Measurements from ENCODE around the gene FGD5.

DNA sequence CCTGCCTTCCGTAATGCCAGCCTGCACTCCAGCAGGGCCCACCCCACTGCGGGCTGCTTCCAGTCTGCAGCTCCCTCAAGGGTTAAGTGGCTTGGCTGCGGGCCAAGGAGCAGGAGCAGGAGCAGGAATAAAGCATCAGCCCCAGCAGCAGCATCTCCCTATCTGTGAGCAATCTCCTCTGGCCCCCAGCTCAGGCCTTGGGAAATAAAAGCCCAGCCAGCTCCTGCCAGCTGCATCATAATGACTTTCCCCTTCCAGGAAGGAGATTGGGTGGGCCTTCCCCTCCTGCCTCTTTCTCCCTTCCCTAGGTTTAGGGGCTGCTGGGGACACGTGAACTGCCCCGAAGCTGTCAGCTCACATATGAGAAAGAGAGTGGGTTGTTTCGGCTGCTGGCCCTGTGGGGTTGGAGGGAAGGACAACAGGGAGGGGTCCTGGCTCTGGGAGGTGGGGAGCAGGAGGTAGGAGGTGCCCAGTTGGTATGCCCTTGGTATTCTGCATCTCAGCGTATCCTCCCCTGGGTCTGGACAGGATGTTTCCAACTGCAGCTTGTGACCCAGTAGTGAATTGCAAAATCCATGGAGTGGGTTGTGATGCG is 34.6 kb upstream of the FGD5 start:
- TF ChIP-seq, protein P1, sequence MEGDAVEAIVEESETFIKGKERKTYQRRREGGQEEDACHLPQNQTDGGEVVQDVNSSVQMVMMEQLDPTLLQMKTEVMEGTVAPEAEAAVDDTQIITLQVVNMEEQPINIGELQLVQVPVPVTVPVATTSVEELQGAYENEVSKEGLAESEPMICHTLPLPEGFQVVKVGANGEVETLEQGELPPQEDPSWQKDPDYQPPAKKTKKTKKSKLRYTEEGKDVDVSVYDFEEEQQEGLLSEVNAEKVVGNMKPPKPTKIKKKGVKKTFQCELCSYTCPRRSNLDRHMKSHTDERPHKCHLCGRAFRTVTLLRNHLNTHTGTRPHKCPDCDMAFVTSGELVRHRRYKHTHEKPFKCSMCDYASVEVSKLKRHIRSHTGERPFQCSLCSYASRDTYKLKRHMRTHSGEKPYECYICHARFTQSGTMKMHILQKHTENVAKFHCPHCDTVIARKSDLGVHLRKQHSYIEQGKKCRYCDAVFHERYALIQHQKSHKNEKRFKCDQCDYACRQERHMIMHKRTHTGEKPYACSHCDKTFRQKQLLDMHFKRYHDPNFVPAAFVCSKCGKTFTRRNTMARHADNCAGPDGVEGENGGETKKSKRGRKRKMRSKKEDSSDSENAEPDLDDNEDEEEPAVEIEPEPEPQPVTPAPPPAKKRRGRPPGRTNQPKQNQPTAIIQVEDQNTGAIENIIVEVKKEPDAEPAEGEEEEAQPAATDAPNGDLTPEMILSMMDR (IDR thresholded peaks at IDR 0.05), result no peak
- TF ChIP-seq POLR2A (IDR thresholded peaks at IDR 0.05), result no peak

All from uterus (tissue), 2 donors.